Measurements from ENCODE around the gene PTPRA.
A peak's percentile ranks its signal among the peaks of the same experiment; 100 is the strongest.

Gene PTPRA

GRCh38 chr20:2946988-2947961 is 74.0 kb downstream of the PTPRA start:
- TF ChIP-seq, protein P1, sequence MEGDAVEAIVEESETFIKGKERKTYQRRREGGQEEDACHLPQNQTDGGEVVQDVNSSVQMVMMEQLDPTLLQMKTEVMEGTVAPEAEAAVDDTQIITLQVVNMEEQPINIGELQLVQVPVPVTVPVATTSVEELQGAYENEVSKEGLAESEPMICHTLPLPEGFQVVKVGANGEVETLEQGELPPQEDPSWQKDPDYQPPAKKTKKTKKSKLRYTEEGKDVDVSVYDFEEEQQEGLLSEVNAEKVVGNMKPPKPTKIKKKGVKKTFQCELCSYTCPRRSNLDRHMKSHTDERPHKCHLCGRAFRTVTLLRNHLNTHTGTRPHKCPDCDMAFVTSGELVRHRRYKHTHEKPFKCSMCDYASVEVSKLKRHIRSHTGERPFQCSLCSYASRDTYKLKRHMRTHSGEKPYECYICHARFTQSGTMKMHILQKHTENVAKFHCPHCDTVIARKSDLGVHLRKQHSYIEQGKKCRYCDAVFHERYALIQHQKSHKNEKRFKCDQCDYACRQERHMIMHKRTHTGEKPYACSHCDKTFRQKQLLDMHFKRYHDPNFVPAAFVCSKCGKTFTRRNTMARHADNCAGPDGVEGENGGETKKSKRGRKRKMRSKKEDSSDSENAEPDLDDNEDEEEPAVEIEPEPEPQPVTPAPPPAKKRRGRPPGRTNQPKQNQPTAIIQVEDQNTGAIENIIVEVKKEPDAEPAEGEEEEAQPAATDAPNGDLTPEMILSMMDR (IDR thresholded peaks at IDR 0.05; ENCODE audit: control extremely low read depth, extremely low read depth, low read depth, missing control alignments), result no peak
- ChIA-PET CTCF (interaction anchor here (1.3 kb wide), 1 partner anchor 38 kb away, joined by 3 read pairs; no protein-coding TSS in a partner anchor), POLR2A (no interaction called here)
- DNase-seq (ENCODE audit: extremely low spot score), result no peak

DNA sequence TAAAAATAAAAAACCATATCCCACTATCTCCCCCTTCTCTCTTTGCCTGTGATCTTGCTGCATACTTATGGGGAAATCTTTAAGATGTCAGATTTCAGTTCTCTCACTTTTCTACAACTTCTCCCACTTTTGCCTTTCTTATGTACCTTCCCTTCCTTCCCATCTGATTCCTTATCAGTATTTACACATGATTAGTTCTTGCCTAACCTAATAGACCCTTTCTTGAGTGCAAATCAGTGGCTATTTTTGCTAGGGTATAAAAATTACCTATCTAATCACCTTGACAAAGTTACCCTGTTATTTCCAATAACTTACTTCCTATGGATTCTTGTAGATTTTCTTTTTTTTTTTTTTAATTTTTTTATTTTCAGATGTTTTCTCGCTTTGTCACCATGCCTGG is 75.7 kb downstream of the PTPRA start:
- TF ChIP-seq, protein P1 (IDR thresholded peaks at IDR 0.05; ENCODE audit: control extremely low read depth, extremely low read depth, low read depth, missing control alignments), result no peak
- DNase-seq (ENCODE audit: extremely low spot score), result no peak
- POLR2A ChIA-PET, result no interaction called here
- CTCF ChIA-PET, result no interaction called here

GRCh38 chr20:2952766-2953165 is 79.5 kb downstream of the PTPRA start:
- ChIA-PET POLR2A (no interaction called here), CTCF (no interaction called here)
- no peak for DNase-seq (ENCODE audit: extremely low spot score)
- TF ChIP-seq, protein P1 (IDR thresholded peaks at IDR 0.05; ENCODE audit: control extremely low read depth, extremely low read depth, low read depth, missing control alignments), result no peak

GRCh38 chr20:2955257-2955970 is 82.1 kb downstream of the PTPRA start:
- ChIA-PET POLR2A (no interaction called here), CTCF (interaction anchor here (0.8 to 1.5 kb wide), 3 partner anchors 16 to 38 kb away, joined by 3 to 4 read pairs (median 3); no protein-coding TSS in a partner anchor)
- TF ChIP-seq, protein P1 (IDR thresholded peaks at IDR 0.05; ENCODE audit: control extremely low read depth, extremely low read depth, low read depth, missing control alignments), result no peak
- DNase-seq (ENCODE audit: extremely low spot score), result peak; percentile 39

DNA sequence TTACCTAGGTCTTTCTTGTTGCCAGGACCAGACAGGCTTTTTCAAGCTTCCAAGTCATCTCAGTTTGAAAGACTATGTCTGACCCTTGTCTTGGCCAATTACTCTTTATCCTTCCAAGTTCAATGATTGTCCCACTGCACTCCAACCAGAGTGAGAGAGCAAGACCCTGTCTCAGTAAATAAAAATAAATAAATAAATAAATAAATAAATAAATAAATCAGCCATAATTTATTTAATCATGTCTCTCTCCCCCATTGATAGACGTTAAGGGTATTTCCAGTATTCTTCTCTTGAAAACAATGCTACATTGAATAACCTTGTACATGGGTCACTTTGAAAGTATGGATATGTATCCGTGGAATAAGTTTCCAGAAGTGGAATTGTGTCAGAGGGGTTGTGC is 83.2 kb downstream of the PTPRA start:
- ChIA-PET POLR2A (no interaction called here), CTCF (no interaction called here)

GRCh38 chr20:2967841-2968240 is 94.6 kb downstream of the PTPRA start:
- CTCF ChIA-PET, result interaction anchor here (0.6 kb wide), 1 partner anchor 173 kb away, joined by 3 read pairs; no protein-coding TSS in a partner anchor
- no peak for DNase-seq (ENCODE audit: extremely low spot score)

More for the DNA sequence above, 83.2 kb downstream of the PTPRA start:
- TF ChIP-seq, protein P1 (IDR thresholded peaks at IDR 0.05; ENCODE audit: control extremely low read depth, extremely low read depth, low read depth, missing control alignments), result no peak
- DNase-seq (ENCODE audit: extremely low spot score), result no peak

More at GRCh38 chr20:2967841-2968240, 94.6 kb downstream of the PTPRA start:
- POLR2A ChIA-PET, result no interaction called here
- TF ChIP-seq, protein P1 (IDR thresholded peaks at IDR 0.05; ENCODE audit: control extremely low read depth, extremely low read depth, low read depth, missing control alignments), result no peak
